Left renal cortex interstitium (tissue), 4 donors: ENCODE data around the gene SIGLEC5. TPM values are rescaled to one million over a fixed set of nuclear protein-coding genes. Genes with fewer than 3 reads are reported as not detected.
A peak's percentile ranks its signal among the peaks of the same experiment; 100 is the strongest.
"Not testable (repeated sequence)": the region's sequence is repeated elsewhere in the genome, so short reads cannot be mapped to it uniquely, and the experiment has no call there.

Experiments used
- DNase-seq, 4 donors: peaks; one replicate each; pipeline ENCODE4 v3.0.0-alpha.2; 2013; ENCODE audit warnings: low read depth in 4 of 4, low spot score in 2 of 4, missing footprints in 1 of 4
- polyA plus RNA-seq, 4 donors: library from polyadenylated mRNA; unstranded; fragments of 120-200 nt; gene quantifications; one replicate each; pipeline ENCODE4 v1.2.1, GENCODE V29; 2013; ENCODE audit not compliant: insufficient read length in 4 of 4

Gene SIGLEC5, protein sequence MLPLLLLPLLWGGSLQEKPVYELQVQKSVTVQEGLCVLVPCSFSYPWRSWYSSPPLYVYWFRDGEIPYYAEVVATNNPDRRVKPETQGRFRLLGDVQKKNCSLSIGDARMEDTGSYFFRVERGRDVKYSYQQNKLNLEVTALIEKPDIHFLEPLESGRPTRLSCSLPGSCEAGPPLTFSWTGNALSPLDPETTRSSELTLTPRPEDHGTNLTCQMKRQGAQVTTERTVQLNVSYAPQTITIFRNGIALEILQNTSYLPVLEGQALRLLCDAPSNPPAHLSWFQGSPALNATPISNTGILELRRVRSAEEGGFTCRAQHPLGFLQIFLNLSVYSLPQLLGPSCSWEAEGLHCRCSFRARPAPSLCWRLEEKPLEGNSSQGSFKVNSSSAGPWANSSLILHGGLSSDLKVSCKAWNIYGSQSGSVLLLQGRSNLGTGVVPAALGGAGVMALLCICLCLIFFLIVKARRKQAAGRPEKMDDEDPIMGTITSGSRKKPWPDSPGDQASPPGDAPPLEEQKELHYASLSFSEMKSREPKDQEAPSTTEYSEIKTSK
- polyA plus RNA-seq: under 1 TPM in 2 of 4 donors, not detected in 2; 0.25 to 0.33 TPM

DNA sequence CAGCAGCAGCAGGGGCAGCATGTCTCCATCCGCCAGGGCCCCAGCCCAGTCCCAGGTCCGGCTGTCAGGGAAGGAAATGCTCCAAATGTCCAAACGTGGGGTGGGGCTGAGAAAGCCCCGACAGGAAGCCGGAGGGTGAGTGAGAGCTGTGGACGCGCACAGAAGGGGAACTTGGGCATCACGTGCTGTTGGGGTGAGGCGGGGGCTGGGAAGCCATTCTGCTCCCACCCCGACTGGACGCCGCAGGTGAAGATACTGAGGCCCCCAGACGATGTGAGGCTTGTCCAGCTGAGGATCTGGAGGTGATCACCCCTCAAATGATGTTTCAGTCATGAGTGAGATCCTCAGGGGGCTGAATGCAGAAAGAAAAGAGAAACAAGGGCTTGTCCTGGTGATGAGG, at the start of gene SIGLEC5:
SIGLEC5 (minus strand) TSS at position 87 of the 400 bp plus-strand sequence; CDS start at position 21, 66 bp downstream.
- not testable (repeated sequence) for DNase-seq

DNA sequence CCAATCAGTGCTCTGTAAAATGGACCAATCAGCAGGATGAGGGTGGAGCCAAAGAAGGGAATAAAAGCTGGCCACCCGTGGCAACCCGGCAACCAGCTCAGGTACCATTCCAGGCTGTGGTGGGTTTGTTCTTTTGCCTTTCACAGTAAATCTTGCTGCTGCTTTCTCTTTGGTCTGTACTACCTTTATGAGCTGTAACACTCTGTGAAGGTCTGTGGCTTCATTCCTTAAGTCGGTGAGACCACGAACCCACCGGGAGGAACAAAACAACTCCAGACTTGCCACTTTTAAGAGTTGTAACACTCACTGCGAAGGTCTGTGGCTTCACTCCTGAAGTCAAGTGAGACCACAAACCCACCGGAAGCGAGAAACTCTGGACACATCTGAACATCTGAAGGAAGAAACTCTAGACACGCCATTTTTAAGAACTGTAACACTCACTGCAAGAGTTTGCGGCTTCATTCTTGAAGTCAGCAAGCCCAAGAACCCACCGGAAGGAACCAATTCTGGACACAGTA, 46.4 kb upstream of the SIGLEC5 start:
- no peak for DNase-seq

- not testable (repeated sequence) for DNase-seq
These were observed 45.8 kb upstream of the SIGLEC5 start for GRCh38 chr19:51675911-51676565.

DNA sequence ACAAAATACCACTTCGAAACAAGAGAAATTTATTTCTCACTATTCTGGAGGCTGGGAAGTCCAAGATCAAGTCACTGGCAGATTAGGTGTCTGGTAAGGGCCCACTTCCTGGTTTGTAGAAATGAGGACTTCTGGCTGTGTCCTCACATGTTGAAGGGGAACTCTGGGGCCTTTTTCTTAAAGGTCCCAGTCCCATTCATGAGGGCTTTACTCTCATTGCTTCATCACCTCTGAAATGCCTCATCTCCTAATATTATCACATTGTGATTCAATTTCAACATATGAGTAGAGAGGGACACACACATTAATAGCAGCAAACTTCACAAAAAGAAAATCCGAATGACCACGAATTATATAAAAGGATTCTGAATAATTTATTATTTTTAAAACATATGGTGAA, 38.0 kb upstream of the SIGLEC5 start:
- DNase-seq: no peak

GRCh38 chr19:51664997-51665396, 34.8 kb upstream of the SIGLEC5 start:
- no peak for DNase-seq

GRCh38 chr19:51664131-51664530, 33.9 kb upstream of the SIGLEC5 start:
- DNase-seq: no peak

DNA sequence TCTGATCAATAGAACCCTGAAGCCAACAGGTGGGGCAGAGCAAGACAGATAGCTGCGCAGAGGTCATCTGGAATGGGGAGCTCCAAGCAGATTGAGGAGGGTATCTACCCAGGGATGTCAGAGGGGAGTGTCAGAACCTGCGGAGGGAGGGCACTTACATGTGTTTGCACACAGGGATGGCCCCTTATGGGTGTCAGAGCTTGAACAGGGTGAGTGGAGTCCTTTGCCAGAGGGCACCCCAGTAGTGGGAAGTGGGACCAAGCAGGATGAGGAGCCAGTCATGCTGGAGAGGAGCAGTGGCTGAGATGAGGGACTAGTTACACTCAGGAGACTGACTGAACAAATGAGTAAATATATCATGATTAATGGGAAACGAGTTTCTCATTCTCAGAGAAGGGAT, 33.4 kb upstream of the SIGLEC5 start:
- DNase-seq: no peak

- DNase-seq: peak in 3 of 4 donors; percentile 53 to 73 (median 62)
These were observed 30.9 kb upstream of the SIGLEC5 start for GRCh38 chr19:51660975-51661600.

- DNase-seq: no peak
These were observed 24.6 kb upstream of the SIGLEC5 start for GRCh38 chr19:51654783-51655182.

DNA sequence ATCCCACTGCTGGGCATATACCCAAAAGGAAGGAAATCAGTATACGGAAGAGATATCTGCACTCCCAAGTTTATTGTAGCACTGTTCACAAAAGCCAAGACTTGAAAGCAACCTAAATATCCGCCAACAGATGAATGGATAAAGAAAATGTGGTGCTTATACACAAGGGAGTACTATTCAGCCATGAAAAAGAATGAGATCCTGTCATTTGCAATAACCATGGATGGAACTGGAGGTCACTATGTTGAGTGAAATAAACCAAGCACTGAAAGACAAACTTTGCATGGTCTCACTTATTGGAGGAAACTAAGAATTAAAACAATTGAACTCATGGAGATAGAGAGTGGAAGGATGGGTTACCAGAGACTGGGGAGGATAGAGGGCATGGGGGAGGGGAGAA, 23.0 kb upstream of the SIGLEC5 start:
- DNase-seq: no peak

GRCh38 chr19:51652266-51652665, 22.1 kb upstream of the SIGLEC5 start:
- no peak for DNase-seq

- no peak for DNase-seq
These were observed 21.1 kb upstream of the SIGLEC5 start for GRCh38 chr19:51651216-51651846.

- no peak for DNase-seq
These were observed 17.1 kb upstream of the SIGLEC5 start for GRCh38 chr19:51647318-51647717.

- DNase-seq: not testable (repeated sequence)
These were observed 16.5 kb upstream of the SIGLEC5 start, which contains the start of gene SIGLEC14 for GRCh38 chr19:51646730-51647129. Gene SIGLEC14, minus strand, starts transcription at chr19:51646825. Its CDS starts 66 bp downstream, at chr19:51646759.

- no peak for DNase-seq
These were observed 14.6 kb upstream of the SIGLEC5 start for GRCh38 chr19:51644636-51645271.

- no peak for DNase-seq
These were observed 11.4 kb upstream of the SIGLEC5 start for GRCh38 chr19:51641648-51642047.

DNA sequence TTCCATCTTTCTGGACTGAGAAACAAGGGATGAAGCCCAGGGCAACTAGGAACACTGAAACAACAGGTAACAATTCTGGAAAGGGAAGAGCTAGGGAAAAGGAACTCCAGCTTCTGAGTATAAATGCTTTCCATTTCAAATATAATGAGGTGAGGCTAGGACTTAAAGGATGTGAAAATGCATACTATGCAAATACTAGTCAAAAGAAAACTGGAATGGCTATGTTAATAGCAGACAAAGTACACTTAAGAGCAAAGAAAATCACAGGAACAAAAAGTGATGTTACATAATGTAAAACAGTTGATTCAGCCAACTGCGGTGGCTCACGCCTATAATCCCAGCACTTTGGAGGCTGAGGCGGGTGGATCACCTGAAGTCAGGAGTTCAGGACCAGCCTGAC, 10.2 kb upstream of the SIGLEC5 start:
- DNase-seq: no peak

GRCh38 chr19:51639916-51640315, 9.7 kb upstream of the SIGLEC5 start:
- no peak for DNase-seq

DNA sequence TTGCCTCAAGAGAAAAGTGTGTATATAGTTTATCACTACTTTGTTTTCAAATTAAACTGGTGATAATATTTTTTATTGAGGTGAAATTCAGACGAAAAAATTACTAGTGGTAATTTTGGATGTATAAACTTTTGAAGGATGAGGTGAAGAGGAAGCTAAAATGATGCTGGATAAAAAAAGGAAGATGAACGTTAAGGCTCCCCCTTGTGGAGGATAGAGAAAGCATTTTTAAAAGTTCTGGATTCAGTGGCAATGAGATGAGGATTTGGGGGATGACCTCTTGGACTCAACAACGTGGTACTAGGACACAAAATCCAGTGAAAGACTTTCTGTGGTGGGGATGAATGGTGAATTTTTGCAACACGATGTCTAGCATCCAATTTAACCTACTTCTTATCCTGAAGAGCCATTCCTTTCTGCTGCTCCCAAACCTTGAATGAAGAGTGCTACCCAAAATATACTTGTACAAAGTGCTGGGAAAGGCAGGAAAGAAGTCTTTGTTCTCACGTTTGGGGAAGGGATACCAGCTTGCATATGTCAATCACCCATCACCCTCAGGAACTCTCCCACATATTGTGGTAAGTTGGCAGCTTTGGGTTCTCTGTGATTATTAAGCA, 7.3 kb upstream of the SIGLEC5 start:
- no peak for DNase-seq
